HEK293T (cell line): ENCODE data around the gene ATP11A.

Experiments
- BHLHE40 ChIP-seq: fragments of 450-650 bp; IDR thresholded peaks from 2 replicates; pipeline ENCODE4 v1.6.1; 2016; ENCODE audit warnings: mild to moderate bottlenecking, moderate library complexity, borderline replicate concordance
- ELF4 ChIP-seq: fragments of 450-650 bp; IDR thresholded peaks from 2 replicates; pipeline ENCODE4 v1.6.1; 2017; ENCODE audit warnings: antibody characterized with exemption
- FOXA1 ChIP-seq: fragments of 450-650 bp; IDR thresholded peaks from 2 replicates; pipeline ENCODE4 v1.6.1; 2016; ENCODE audit warnings: mild to moderate bottlenecking
- FOXK2 ChIP-seq: fragments of 450-650 bp; IDR thresholded peaks from 2 replicates; pipeline ENCODE4 v1.6.1; 2016; ENCODE audit warnings: mild to moderate bottlenecking
- HDGF ChIP-seq: fragments of 450-650 bp; IDR thresholded peaks from 2 replicates; pipeline ENCODE4 v1.6.1; 2017; ENCODE audit warnings: antibody characterized with exemption, borderline replicate concordance
- L3MBTL2 ChIP-seq: fragments of 450-650 bp; conservative IDR thresholded peaks from 2 replicates; pipeline ENCODE4 v1.6.1; 2016; ENCODE audit warnings: mild to moderate bottlenecking
- SP1 ChIP-seq: fragments of 450-650 bp; IDR thresholded peaks from 2 replicates; pipeline ENCODE4 v1.6.1; 2017
- ZNF384 ChIP-seq: fragments of 450-650 bp; IDR thresholded peaks from 2 replicates; pipeline ENCODE4 v1.6.1; 2016

- TF ChIP-seq FOXA1, result no peak
- TF ChIP-seq FOXK2, result no peak
- TF ChIP-seq ELF4, result no peak
- TF ChIP-seq SP1, result no peak
- TF ChIP-seq BHLHE40, result no peak
- TF ChIP-seq L3MBTL2, result no peak
- no peak for TF ChIP-seq HDGF
- TF ChIP-seq ZNF384, result no peak
Measured at GRCh38 chr13:112804374-112804773, 114.5 kb downstream of the ATP11A start.
